GM19025 (cell line): ENCODE data around the gene PCDHB7.
"Not testable (repeated sequence)": the region's sequence is repeated elsewhere in the genome, so short reads cannot be mapped to it uniquely, and the experiment has no call there.

Source experiments
- ATAC-seq: cut with Tn5 transposase; IDR thresholded peaks from one replicate; pipeline ENCODE4 v1.9.1; 2021; ENCODE audit warnings: mild to moderate bottlenecking, low read depth, moderate library complexity; ENCODE audit not compliant: unreplicated experiment

PCDHB7 gene

DNA sequence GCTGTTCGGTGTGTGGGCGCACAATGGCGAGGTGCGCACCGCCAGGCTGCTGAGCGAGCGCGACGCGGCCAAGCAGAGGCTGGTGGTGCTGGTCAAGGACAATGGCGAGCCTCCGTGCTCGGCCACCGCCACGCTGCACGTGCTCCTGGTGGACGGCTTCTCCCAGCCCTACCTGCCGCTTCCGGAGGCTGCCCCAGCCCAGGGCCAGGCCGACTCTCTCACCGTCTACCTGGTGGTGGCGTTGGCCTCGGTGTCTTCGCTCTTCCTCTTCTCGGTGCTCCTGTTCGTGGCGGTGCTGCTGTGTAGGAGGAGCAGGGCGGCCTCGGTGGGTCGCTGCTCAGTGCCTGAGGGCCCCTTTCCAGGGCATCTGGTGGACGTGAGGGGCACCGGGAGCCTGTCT is 7.4 kb downstream of the PCDHB7 start:
- ATAC-seq, result not testable (repeated sequence)

DNA sequence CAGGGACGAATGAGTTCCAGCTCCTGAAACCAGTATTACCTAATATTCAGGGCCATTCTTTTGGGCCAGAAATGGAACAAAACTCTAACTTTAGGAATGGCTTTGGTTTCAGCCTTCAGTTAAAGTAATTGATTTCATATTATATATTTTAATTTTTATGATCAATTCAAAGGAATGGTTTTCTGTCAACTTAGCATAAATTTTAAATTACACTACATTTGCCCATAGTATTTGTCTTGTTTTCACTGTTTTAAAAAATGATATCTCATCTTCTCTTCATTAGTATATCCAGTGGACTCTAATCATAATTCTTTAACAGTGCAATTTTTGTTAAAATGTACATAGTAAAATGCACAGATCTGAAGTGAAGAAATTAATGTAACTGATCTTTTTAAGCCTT is 7.9 kb downstream of the PCDHB7 start:
- no peak for ATAC-seq

DNA sequence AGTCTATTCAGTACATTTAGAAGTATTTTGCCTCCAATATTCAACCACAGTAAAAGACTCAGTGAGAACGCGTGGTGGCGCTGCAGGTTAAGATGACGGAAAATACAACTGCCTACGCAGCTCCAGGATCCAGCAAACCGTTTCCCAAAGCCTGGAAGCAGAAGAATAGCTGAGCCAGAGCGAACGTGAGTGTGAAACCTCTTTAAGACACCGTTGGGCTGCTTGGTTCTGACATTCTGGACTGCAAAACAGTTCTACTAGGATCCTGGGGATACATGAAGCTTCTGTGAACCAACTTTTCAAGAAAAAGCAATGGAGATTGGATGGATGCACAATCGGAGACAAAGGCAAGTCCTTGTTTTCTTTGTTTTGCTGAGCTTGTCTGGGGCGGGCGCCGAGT is 9.8 kb downstream of the PCDHB7 start, which contains the start of gene PCDHB16:
Gene PCDHB16 (plus strand): TSS at position 140 of the 400 bp plus-strand sequence. CDS start 173 bp downstream, at position 313.
- ATAC-seq, result no peak

DNA sequence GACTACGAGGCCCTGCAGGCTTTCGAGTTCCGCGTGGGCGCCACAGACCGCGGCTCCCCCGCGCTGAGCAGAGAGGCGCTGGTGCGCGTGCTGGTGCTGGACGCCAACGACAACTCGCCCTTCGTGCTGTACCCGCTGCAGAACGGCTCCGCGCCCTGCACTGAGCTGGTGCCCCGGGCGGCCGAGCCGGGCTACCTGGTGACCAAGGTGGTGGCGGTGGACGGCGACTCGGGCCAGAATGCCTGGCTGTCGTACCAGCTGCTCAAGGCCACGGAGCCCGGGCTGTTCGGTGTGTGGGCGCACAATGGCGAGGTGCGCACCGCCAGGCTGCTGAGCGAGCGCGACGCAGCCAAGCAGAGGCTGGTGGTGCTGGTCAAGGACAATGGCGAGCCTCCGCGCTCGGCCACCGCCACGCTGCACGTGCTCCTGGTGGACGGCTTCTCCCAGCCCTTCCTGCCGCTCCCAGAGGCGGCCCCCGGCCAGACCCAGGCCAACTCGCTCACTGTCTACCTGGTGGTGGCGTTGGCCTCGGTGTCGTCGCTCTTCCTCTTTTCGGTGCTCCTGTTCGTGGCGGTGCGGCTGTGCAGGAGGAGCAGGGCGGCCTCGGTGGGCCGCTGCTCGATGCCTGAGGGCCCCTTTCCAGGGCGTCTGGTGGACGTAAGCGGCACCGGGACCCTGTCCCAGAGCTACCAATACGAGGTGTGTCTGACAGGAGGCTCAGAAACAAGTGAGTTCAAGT is 11.8 kb downstream of the PCDHB7 start:
- ATAC-seq, result not testable (repeated sequence)

DNA sequence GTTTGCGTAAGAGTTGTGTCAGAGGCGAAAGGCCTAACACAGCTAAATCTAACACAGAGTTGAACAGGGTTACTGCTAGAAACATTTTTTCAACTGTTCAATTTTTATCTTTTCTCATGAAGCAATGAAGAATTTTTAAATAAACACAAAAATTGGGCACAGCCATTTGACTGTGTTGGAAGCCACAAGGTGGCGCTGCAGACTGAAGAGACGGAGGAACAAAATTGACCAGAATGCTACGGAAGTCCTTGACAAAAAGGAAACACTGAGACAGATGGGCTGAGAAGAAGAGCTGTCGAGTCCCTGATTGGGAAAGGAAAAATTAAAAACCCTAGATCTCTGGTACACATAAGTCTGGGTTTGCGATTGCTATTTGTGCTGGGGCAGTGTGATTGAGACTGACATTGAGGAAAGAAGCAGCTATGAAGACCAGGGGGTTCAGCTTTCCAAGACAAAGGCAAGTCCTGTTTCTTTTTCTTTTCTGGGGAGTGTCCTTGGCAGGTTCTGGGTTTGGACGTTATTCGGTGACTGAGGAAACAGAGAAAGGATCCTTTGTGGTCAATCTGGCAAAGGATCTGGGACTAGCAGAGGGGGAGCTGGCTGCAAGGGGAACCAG is 14.6 kb downstream of the PCDHB7 start, which contains the start of gene PCDHB9:
Gene PCDHB9 (plus strand): TSS at position 265 of the 616 bp plus-strand sequence. CDS start 158 bp downstream, at position 423.
- no peak for ATAC-seq

DNA sequence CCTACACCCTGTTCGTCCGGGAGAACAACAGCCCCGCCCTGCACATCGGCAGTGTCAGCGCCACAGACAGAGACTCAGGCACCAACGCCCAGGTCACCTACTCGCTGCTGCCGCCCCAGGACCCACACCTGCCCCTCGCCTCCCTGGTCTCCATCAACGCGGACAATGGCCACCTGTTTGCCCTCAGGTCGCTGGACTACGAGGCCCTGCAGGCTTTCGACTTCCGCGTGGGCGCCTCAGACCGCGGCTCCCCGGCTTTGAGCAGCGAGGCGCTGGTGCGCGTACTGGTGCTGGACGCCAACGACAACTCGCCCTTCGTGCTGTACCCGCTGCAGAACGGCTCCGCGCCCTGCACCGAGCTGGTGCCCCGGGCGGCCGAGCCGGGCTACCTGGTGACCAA is 16.2 kb downstream of the PCDHB7 start:
- not testable (repeated sequence) for ATAC-seq

DNA sequence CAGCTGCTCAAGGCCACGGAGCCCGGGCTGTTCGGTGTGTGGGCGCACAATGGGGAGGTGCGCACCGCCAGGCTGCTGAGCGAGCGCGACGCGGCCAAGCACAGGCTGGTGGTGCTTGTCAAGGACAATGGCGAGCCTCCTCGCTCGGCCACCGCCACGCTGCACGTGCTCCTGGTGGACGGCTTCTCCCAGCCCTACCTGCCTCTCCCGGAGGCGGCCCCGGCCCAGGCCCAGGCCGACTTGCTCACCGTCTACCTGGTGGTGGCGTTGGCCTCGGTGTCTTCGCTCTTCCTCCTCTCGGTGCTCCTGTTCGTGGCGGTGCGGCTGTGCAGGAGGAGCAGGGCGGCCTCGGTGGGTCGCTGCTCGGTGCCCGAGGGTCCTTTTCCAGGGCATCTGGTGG is 16.7 kb downstream of the PCDHB7 start:
- not testable (repeated sequence) for ATAC-seq

DNA sequence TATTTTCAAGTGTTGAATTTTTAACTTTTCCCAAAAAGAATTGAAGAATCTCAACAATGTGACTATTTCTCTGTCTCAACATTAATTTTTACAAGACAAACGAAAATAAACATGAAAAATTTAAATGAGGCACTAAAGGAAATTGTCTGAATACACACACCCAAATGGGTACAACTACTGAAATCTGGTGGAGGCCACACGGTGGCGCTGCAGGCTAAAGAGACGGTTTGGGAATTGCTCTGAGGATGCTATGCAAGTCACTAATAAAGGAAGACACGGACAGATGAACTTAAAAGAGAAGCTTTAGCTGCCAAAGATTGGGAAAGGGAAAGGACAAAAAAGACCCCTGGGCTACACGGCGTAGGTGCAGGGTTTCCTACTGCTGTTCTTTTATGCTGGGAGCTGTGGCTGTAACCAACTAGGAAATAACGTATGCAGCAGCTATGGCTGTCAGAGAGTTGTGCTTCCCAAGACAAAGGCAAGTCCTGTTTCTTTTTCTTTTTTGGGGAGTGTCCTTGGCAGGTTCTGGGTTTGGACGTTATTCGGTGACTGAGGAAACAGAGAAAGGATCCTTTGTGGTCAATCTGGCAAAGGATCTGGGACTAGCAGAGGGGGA is 19.8 kb downstream of the PCDHB7 start, which contains the start of gene PCDHB10:
Gene PCDHB10 (plus strand): TSS at position 244 of the 616 bp plus-strand sequence. CDS start 200 bp downstream, at position 444.
- ATAC-seq, result no peak

DNA sequence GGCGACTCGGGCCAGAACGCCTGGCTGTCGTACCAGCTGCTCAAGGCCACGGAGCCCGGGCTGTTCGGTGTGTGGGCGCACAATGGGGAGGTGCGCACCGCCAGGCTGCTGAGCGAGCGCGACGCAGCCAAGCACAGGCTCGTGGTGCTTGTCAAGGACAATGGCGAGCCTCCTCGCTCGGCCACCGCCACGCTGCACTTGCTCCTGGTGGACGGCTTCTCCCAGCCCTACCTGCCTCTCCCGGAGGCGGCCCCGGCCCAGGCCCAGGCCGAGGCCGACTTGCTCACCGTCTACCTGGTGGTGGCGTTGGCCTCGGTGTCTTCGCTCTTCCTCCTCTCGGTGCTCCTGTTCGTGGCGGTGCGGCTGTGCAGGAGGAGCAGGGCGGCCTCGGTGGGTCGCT is 21.9 kb downstream of the PCDHB7 start:
- not testable (repeated sequence) for ATAC-seq

DNA sequence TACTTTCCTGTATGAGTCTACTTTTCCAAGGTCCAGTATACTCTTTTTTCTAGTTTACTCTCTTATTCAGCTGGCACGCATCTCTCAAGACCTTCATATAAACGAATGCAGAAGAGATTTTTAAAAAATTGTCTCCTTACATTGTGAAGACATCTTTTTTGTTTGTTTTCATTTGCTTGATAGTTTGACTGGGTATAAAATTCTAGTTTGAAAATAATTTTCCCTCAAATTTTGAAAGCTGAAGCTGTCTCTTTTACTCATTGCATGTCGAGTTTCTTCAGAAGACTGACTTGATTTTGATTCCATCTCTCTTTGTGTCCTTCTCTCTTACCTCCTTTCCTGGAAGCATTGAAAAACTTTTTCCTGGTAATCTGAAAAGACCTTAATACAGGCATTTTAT is 23.9 kb downstream of the PCDHB7 start:
- no peak for ATAC-seq

DNA sequence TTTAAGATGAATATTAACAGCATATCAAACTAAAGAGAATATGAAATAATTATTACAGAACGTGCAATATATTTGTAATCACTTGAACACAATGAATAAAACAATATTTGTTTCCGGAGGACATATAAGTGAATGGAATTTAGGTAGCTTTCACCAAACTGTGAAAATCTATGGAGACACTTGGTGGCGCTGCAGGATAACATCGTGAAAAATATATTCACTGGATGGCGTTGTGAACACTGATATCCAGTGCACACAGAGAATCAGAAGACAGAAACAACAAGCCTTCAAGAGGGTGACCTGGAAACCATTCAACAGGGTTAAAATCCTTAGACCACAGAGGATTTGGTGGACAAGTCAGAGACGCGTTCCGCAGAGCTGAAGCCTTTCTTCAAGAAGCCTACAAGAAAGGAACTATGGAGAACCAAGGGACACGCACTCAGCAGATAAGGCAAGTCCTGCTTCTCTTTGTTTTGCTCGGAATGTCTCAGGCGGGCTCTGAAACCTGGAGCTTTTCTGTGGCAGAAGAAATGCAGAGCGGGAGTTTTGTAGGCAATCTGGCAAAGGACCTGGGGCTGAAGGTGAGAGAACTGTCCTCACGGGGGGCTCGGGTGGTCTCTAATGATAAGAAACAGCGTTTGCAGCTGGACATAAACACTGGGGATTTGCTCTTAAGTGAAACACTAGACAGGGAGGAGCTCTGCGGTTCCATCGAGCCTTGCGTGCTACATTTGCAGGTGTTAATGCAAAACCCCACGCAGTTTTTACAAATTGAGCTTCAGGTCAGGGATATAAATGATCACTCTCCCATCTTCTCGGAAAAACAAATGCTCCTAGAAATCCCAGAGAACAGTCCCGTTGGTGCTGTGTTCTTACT is 27.2 kb downstream of the PCDHB7 start, which contains the start of gene PCDHB11:
Gene PCDHB11 (plus strand): TSS at position 269 of the 877 bp plus-strand sequence. CDS start 148 bp downstream, at position 417.
- ATAC-seq, result no peak

DNA sequence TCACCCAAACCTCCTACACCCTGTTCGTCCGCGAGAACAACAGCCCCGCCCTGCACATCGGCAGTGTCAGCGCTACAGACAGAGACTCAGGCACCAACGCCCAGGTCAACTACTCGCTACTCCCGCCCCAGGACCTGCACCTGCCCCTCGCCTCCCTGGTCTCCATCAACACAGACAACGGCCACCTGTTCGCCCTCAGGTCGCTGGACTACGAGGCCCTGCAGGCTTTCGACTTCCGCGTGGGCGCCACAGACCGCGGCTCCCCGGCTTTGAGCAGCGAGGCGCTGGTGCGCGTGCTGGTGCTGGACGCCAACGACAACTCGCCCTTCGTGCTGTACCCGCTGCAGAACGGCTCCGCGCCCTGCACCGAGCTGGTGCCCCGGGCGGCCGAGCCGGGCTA is 28.7 kb downstream of the PCDHB7 start:
- ATAC-seq, result not testable (repeated sequence)

DNA sequence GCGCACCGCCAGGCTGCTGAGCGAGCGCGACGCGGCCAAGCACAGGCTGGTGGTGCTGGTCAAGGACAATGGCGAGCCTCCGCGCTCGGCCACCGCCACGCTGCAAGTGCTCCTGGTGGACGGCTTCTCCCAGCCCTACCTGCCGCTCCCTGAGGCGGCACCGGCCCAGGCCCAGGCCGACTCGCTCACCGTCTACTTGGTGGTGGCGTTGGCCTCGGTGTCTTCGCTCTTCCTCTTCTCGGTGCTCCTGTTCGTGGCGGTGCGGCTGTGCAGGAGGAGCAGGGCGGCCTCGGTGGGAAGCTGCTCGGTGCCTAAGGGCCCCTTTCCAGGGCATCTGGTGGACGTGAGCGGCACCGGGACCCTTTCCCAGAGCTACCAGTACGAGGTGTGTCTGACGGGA is 29.2 kb downstream of the PCDHB7 start:
- not testable (repeated sequence) for ATAC-seq

DNA sequence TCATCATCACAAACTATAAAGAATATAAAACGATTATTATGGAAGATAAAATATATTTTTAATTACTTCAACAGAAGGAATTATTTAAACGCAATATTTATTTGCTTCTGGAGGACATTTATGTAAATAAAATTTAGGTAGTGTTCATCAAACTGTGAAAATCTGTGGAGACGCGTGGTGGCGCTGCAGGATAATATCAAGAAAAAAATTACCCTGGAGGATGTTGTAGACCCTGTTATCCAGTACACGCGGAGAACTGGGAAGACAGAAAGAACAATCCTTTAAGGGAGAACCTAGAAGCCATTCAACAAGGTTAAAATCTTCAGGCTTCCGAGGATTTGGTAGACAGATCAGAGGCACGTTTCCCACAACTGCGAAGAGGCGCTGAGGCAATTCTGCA is 36.0 kb downstream of the PCDHB7 start, which contains the start of gene PCDHB12:
Gene PCDHB12 (plus strand): TSS at position 242 of the 400 bp plus-strand sequence. CDS start 189 bp downstream, outside the sequence.
- ATAC-seq, result no peak

DNA sequence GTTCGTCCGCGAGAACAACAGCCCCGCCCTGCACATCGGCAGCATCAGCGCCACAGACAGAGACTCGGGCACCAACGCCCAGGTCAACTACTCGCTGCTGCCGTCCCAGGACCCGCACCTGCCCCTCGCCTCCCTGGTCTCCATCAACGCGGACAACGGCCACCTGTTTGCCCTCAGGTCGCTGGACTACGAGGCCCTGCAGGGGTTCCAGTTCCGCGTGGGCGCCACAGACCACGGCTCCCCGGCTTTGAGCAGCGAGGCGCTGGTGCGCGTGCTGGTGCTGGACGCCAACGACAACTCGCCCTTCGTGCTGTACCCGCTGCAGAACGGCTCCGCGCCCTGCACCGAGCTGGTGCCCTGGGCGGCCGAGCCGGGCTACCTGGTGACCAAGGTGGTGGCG is 37.8 kb downstream of the PCDHB7 start:
- ATAC-seq, result not testable (repeated sequence)

DNA sequence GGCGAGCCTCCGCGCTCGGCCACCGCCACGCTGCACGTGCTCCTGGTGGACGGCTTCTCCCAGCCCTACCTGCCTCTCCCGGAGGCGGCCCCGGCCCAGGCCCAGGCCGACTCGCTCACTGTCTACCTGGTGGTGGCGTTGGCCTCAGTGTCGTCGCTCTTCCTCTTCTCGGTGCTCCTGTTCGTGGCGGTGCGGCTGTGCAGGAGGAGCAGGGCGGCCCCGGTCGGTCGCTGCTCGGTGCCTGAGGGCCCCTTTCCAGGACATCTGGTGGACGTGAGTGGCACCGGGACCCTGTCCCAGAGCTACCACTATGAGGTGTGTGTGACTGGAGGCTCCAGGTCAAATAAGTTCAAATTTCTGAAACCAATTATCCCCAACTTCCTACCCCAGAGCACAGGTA is 38.4 kb downstream of the PCDHB7 start:
- not testable (repeated sequence) for ATAC-seq

DNA sequence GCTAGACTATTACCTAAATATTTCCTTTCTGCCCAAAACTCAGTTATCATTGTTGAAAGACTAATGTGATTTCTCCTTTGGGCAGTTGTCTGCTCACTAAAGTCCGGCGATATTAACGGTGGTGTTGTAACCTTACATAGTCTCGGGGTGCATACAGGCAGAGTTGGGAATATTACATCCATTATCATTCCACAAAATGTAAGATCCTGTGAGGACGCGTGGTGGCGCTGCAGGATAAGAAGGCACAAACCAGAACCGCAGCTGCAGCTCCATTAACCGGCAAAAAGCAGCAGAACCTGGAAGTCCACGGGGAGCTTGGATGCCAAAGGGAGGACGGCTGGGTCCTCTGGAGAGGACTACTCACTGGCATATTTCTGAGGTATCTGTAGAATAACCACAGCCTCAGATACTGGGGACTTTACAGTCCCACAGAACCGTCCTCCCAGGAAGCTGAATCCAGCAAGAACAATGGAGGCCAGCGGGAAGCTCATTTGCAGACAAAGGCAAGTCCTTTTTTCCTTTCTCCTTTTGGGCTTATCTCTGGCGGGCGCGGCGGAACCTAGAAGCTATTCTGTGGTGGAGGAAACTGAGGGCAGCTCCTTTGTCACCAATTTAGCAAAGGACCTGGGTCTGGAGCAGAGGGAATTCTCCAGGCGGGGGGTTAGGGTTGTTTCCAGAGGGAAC is 41.4 kb downstream of the PCDHB7 start, which contains the start of gene PCDHB13:
Gene PCDHB13 (plus strand): TSS at position 264 of the 684 bp plus-strand sequence. CDS start 205 bp downstream, at position 469.
- ATAC-seq, result not testable (repeated sequence)

DNA sequence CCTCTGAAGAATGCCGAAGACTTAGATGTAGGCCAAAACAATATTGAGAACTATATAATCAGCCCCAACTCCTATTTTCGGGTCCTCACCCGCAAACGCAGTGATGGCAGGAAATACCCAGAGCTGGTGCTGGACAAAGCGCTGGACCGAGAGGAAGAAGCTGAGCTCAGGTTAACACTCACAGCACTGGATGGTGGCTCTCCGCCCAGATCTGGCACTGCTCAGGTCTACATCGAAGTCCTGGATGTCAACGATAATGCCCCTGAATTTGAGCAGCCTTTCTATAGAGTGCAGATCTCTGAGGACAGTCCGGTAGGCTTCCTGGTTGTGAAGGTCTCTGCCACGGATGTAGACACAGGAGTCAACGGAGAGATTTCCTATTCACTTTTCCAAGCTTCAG is 42.1 kb downstream of the PCDHB7 start:
- ATAC-seq, result not testable (repeated sequence)

DNA sequence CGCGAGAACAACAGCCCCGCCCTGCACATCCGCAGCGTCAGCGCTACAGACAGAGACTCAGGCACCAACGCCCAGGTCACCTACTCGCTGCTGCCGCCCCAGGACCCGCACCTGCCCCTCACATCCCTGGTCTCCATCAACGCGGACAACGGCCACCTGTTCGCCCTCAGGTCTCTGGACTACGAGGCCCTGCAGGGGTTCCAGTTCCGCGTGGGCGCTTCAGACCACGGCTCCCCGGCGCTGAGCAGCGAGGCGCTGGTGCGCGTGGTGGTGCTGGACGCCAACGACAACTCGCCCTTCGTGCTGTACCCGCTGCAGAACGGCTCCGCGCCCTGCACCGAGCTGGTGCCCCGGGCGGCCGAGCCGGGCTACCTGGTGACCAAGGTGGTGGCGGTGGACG is 43.1 kb downstream of the PCDHB7 start:
- not testable (repeated sequence) for ATAC-seq
